ENCODE data around the gene DLL3.
A peak's percentile ranks its signal among the peaks of the same experiment; 100 is the strongest.

Gene DLL3

GRCh38 chr19:39481229-39481545, 17.6 kb upstream of the DLL3 start:
- peak; percentile 8 for ATAC-seq

GRCh38 chr19:39481676-39482075, 17.1 kb upstream of the DLL3 start:
- TF ChIP-seq ZNF565 (CRISPR knock-in tag; conservative IDR thresholded peaks at IDR 0.05; ENCODE audit: low read depth) = no peak
- no peak for ATAC-seq

More at GRCh38 chr19:39481229-39481545, 17.6 kb upstream of the DLL3 start:
- TF ChIP-seq CSDC2 (CRISPR knock-in tag; IDR thresholded peaks at IDR 0.05) (no peak), ZNF565 (CRISPR knock-in tag; conservative IDR thresholded peaks at IDR 0.05; ENCODE audit: low read depth) (no peak), TCF4 (CRISPR knock-in tag; IDR thresholded peaks at IDR 0.05; ENCODE audit: borderline replicate concordance) (no peak), PATZ1 (CRISPR knock-in tag; IDR thresholded peaks at IDR 0.05; ENCODE audit: borderline replicate concordance) (no peak)
- TF ChIP-seq, protein P1, sequence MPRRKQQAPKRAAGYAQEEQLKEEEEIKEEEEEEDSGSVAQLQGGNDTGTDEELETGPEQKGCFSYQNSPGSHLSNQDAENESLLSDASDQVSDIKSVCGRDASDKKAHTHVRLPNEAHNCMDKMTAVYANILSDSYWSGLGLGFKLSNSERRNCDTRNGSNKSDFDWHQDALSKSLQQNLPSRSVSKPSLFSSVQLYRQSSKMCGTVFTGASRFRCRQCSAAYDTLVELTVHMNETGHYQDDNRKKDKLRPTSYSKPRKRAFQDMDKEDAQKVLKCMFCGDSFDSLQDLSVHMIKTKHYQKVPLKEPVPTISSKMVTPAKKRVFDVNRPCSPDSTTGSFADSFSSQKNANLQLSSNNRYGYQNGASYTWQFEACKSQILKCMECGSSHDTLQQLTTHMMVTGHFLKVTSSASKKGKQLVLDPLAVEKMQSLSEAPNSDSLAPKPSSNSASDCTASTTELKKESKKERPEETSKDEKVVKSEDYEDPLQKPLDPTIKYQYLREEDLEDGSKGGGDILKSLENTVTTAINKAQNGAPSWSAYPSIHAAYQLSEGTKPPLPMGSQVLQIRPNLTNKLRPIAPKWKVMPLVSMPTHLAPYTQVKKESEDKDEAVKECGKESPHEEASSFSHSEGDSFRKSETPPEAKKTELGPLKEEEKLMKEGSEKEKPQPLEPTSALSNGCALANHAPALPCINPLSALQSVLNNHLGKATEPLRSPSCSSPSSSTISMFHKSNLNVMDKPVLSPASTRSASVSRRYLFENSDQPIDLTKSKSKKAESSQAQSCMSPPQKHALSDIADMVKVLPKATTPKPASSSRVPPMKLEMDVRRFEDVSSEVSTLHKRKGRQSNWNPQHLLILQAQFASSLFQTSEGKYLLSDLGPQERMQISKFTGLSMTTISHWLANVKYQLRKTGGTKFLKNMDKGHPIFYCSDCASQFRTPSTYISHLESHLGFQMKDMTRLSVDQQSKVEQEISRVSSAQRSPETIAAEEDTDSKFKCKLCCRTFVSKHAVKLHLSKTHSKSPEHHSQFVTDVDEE (CRISPR knock-in tag; IDR thresholded peaks at IDR 0.05) = no peak

DNA sequence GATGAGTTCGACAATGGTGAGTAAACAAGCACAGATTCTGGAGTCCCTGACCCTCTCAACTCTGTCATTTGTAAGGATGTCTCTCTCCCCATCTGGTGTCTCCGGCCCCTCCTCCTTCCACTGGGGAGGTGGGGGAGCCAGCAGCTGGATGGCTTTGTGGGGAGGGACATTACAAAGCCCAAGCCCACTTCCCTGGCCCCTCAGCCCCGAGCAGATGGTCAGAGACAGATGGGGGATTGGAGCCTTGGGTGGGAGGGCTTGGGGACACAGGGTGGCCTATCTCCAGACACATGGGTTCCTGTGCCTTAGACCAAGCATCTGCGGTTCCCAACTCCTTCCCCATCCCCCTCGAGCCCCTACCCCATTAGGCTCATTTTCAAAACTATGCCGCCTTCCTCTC, 15.6 kb upstream of the DLL3 start:
- ATAC-seq = no peak
- TF ChIP-seq, protein P1 (CRISPR knock-in tag; IDR thresholded peaks at IDR 0.05) = no peak
- TF ChIP-seq ZNF8 (CRISPR knock-in tag; IDR thresholded peaks at IDR 0.05) (no peak), CREB5 (CRISPR knock-in tag; IDR thresholded peaks at IDR 0.05; ENCODE audit: low read depth) (no peak), ZFP30 (CRISPR knock-in tag; IDR thresholded peaks at IDR 0.05) (no peak), TOX (CRISPR knock-in tag; IDR thresholded peaks at IDR 0.05; ENCODE audit: borderline replicate concordance) (no peak), CSDC2 (CRISPR knock-in tag; IDR thresholded peaks at IDR 0.05) (no peak), OSR1 (CRISPR knock-in tag; IDR thresholded peaks at IDR 0.05) (no peak), ZNF565 (CRISPR knock-in tag; conservative IDR thresholded peaks at IDR 0.05; ENCODE audit: low read depth) (no peak), GLIS3 (CRISPR knock-in tag; IDR thresholded peaks at IDR 0.05) (no peak), ARNTL (CRISPR knock-in tag; IDR thresholded peaks at IDR 0.05; ENCODE audit: borderline replicate concordance, low read depth) (no peak), PPARA (CRISPR knock-in tag; IDR thresholded peaks at IDR 0.05; ENCODE audit: borderline replicate concordance) (no peak), ZC3H10 (CRISPR knock-in tag; IDR thresholded peaks at IDR 0.05) (no peak), TCF4 (CRISPR knock-in tag; IDR thresholded peaks at IDR 0.05; ENCODE audit: borderline replicate concordance) (no peak), ISL1 (CRISPR knock-in tag; IDR thresholded peaks at IDR 0.05) (no peak), PATZ1 (CRISPR knock-in tag; IDR thresholded peaks at IDR 0.05; ENCODE audit: borderline replicate concordance) (no peak), BACH2 (CRISPR knock-in tag; IDR thresholded peaks at IDR 0.05; ENCODE audit: borderline replicate concordance) (no peak), ESRRG (CRISPR knock-in tag; IDR thresholded peaks at IDR 0.05) (no peak)
- TF ChIP-seq, protein P2, sequence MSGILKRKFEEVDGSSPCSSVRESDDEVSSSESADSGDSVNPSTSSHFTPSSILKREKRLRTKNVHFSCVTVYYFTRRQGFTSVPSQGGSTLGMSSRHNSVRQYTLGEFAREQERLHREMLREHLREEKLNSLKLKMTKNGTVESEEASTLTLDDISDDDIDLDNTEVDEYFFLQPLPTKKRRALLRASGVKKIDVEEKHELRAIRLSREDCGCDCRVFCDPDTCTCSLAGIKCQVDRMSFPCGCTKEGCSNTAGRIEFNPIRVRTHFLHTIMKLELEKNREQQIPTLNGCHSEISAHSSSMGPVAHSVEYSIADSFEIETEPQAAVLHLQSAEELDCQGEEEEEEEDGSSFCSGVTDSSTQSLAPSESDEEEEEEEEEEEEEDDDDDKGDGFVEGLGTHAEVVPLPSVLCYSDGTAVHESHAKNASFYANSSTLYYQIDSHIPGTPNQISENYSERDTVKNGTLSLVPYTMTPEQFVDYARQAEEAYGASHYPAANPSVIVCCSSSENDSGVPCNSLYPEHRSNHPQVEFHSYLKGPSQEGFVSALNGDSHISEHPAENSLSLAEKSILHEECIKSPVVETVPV (CRISPR knock-in tag; IDR thresholded peaks at IDR 0.05) = no peak
- TF ChIP-seq, protein P3, sequence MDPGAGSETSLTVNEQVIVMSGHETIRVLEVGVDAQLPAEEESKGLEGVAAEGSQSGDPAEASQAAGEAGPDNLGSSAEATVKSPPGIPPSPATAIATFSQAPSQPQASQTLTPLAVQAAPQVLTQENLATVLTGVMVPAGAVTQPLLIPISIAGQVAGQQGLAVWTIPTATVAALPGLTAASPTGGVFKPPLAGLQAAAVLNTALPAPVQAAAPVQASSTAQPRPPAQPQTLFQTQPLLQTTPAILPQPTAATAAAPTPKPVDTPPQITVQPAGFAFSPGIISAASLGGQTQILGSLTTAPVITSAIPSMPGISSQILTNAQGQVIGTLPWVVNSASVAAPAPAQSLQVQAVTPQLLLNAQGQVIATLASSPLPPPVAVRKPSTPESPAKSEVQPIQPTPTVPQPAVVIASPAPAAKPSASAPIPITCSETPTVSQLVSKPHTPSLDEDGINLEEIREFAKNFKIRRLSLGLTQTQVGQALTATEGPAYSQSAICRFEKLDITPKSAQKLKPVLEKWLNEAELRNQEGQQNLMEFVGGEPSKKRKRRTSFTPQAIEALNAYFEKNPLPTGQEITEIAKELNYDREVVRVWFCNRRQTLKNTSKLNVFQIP (CRISPR knock-in tag; IDR thresholded peaks at IDR 0.05; ENCODE audit: borderline replicate concordance, low read depth) = no peak
